ENCODE results near the gene TIPRL.
"Not testable (repeated sequence)": the region's sequence is repeated elsewhere in the genome, so short reads cannot be mapped to it uniquely, and the experiment has no call there.

The TIPRL gene

DNA sequence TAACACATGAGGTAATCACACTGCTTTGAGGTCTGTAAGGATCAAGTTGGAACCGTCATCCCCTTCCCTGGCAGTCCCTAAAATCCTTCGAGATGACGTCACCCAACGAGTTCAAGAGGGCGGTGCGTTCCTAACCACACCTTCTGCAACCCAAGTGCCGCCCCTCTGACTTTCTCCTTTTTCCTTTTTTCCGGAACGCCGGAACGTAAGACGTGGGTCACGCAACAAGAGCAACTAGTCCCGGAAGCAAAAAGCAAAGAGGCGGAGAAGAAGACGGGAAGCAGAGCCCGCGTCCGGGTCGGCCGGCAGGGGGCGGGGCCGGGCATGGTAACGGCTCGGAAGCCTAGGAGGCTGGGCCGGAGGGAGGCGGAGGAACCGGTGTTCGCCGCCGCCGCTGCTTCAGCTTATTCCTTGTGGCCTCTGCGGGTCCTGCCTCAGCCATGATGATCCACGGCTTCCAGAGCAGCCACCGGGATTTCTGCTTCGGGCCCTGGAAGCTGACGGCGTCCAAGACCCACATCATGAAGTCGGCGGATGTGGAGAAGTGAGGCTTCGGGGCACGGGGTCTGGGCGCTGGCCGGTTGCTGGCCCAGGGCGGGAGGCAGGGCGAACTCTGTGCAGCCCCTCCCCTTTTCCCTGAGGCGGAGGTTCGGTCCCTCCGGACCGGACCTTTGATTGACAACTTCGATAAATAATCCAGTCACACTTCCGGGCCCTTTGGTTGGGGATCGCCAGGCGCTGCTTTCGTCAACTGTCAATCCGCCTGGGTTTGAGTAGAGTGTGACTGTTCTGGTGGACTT is at the start of gene TIPRL:
TIPRL (plus strand) TSS at position 325 of the 800 bp plus-strand sequence; CDS start at position 441, 116 bp downstream.
- DNase-seq: peak; percentile 97

DNA sequence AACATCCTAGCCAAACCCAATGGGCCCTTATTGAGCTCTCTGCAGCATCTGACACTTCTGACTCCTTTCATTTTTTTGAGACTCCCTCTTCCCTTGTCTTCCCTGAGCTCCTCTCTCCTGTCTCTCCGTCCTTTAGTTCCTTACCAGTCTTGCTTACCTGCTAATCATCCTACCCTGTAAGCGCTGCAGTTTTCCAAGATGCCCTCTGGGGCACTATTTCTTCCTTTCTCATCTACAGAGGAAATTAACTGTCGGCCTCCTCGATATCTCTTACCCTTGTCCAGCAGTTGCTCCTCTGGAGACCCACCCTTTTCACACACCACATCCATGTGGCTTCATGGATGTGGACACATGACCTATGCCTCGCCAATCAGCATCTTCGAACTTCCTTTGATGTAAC is 48.8 kb upstream of the TIPRL start:
- DNase-seq: no peak

DNA sequence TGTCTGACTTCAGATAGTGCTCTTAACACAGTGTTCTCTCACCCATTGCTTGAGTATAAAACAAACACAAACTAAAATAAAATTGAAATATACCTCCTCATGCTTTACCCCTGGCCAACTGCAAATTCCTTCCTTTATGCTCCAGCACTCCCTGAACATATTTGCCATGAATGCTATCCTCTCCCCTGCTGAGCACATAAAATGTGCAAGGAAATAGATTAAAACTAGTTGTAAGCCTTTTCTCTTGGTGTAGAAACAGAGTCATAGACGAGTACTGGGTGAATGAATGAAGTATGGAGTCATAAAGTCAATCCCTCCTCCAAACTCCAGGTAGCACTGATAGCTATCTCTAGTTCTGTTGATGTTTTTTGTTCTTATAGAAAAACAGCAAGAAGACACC is 44.6 kb upstream of the TIPRL start:
- DNase-seq: no peak

DNA sequence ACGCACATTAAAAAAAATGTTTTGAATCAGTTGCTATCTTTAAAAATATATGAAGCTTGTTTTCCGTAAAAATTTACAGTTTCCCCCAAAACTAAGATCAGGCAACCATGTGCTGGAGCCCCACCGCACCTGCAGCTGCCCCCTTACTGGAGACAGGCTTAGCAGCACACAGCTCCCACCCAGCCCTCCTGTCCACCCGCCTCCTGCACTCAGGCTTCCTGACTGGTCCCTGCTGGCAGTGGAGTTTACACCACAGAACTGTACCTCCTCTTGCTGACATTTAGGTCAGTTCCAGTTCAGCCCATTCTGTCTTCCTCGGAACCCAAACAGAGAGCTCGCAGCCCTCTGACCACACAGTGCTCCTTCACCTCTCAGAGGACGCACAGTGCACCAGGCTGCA is 44.1 kb upstream of the TIPRL start:
- no peak for DNase-seq

DNA sequence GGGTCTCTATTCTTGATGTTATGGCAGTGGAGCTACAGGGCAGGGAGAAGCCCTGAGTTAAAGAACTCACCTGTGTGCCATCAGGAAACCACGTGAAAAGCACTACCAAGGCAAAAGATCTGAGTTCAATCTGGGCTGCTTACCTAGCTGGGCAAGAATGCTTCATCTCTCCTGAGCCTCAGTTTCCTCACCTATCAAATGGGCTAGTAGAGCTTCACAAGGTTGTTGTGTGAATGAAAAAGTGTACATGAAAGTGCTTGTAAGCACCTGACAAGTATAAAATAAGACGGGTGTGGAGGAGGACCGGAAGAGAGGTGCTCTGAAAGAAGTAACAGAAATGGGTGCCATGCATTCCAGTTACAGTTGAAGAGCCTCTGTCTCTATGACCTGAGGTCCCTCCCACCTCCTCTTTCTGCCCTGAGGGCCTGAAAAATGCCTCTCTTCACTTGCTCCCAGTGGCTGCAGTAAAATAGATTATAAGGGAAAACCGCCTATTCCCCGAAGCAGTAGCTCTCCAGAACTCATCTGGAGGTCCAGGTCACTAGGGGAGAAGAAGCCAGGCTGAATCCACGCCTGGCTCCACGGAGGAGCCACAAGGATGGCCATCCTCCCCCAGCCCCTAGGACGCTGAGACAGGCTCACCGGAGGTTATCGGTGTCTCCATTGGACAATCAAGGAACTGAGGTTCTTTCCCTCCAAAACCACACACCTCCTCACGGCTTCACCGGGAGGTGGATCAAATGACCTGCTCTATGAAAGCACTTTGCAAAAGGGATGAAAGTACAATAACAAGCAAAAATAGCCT is 43.4 kb upstream of the TIPRL start:
- no peak for DNase-seq

DNA sequence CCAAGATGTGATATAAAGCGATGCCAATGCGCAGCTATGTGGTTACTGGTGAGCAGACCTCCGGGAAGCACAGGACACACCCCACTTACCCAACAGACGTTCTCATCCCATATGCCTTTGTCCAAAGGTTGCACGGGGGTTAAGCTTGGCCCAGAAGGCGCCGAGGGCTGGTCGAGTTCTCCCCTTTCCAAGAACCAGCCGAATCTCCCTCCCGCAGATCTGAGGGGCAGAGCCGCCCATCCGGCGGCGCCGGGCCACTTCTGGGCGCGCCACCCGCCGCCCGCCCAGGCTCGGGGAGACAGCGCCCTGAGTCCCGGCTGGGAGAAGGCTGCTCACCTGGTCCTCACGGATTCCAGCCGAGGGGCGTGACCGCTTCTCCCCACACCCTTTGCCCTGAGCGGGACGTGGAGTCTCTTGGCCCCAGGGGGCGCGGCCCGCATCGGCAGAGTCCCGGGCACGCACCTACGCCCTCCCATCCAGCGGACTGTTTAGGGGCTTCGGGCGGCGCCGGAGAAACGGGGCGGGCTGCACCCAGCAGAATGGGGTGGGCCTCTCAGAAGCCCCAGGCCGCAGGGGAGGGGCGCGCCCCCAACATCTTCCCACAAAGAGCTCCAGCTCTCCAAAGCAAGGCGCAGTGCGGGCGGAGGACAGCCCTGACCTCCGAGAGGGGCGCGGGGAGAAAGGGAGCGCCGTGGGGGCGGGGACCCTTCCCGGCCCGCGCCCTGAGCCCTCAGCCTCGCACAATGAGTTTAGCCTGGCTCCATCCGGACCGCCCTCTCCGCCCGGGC is 42.6 kb upstream of the TIPRL start:
- peak in 1 of 2 experiments; percentile 39 for DNase-seq

DNA sequence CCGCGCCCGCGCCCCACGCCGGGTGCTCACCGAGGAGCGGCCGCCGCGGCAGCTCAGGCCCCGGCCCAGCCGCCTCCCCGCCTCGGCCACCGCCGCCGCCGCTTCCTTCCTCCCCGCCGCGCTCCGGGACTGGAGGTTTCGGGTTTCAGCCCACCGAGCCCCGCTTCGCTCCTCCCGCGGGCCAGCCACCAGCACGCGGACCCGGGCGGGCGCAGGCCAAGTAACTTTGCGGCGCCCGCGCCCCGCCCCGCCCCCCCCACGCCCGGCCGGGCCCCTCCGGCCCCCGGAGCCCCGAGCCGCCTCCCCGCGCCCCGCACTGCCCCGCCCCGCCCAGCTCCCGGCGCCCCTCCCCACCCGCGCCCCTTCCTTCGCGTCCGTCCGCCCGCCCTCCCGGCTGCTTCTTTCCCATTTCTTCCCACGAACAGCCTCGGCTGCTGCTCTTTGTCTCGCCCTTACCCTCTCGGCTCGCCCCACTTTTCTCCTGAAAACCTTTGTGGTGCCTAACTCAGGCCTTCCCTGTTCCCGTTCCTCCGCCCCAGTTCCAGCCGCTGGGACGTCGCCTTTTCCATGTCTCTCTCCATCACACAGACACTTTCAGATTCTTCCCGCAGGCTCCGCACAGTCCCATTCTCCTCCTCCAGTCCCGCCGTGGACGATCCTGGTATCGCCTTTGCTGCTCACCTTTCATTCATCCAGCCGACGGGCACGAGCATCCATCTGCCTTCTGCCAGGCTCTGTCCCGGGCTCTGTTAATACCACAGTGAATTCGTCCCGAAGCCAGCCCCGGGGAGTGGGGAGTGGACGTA is 41.9 kb upstream of the TIPRL start, which contains the start of gene GPR161:
GPR161 (minus strand) TSS at position 222 of the 806 bp plus-strand sequence. CDS start 32,080 bp downstream, outside the sequence.
- peak; percentile 48 to 63 for DNase-seq

DNA sequence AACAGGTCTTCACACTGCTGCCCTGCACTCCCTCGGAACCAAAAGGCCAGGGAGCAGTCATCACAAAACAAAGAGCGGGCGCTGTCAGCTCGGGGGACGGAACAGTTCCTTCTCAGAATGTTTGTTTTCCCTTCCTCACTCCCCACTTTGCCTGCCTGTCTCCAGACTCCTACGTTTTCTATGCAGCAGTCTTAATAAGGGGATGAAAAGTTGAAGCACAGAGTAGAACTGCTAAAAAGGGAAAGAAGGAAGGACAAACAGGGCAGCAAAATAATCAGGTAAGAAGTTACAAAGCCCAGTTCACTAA is 41.3 kb upstream of the TIPRL start:
- no peak for DNase-seq

DNA sequence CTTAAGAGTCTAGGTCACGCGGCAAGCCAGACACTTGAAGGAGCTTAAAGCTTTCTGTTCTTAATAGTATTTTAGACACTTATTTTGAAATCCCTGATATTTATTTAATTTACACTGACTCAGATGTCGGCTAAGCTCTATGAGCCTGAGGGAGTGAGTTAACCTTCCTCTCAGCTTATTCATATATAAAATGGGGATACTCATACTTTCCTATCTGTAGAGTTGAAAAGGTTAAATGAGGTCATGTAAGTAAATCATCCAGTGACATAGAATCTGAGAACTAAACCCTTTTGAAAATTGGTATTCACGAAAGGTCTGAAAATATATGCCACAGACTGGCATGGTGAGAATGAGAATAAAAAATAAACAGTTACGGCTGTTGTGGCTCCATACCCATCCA is 40.6 kb upstream of the TIPRL start:
- DNase-seq: peak in 1 of 2 experiments; percentile 50

DNA sequence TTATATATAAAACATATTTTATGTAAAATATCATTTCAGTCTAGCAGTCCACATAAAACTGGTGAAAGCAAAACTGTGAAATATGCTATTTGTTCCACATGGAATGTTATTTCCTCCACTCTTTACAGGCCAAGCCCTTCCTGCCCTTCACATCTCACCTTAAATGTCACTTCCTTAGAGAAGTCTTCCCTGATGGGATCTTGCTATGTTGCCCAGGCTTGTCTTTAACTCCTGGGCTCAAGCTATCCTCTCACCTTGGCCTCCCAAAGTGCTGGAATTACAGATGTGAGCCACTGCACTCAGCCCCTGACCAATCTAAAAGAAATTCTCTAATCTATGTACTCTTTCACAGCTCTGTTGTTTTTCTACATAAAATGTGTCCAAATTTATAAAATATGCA is 39.7 kb upstream of the TIPRL start:
- DNase-seq: no peak

DNA sequence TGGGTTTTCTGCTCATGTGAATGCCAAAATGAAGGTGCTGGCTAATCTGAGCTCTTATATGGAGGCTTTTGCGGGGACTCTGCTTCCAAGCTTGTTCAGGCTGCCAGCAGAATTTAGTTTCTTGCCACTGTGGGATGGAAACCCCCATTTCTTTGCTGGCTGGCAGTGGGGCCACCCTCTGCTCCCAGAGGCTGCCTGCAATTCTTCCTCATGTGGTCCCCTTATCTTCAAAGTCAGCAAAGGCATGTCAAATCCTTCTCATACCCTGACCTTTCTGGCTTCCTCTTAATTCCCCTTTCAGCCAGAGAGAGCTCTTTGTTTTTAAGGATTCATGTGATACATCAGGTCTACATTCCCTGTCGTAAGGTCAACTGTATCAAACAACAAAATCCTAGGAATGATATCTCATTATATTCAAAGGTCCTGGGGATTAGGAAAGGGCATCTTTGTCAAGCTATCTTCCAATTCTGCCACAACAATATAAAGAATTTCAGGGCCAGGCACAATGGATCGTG is 36.8 kb upstream of the TIPRL start:
- DNase-seq: no peak

DNA sequence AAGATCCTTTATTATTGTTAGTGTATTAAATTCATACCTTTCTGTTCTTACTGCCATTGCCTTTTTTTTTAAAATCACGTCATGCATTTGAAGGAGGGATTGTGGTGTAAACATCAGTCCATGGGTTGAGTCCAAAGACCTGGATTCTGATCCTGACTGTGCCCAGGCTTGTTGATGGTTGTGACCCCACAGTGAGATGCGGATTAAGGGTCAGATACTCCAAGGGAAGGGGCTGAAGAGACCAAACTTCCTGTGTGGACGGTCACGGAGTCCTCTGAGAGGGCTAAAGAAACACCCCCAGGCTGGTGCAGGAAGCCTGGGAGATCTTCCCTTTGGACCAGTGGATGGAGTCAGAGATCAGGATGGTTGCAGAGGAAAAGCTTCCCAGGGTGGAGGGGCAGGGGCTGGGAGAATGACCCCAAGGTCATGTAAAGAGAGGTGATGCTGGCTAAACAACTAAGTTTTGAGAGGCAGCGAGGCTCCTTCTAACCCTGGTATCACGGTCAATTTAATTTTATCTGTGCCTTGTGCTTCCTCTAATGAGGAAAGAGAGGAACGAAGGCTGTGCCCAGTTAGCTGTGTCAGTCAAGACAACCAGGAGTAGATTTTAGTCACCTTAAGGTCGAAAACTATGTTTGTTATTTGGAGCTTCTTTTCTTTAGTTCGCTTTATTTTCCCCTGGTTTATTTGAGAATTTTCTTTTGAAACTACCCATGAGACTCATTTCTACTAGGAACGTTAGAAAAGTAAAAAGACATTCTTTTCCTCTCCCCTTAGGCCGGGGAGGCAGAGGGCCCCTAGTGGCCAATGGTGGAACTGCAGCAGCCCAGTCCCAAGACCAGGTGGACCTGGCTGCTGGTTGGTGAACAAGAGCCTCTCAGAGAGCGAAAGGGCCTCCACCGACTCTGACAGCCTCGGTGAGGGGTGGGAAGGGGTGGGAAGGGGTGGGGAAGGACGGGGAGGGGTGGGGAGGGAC is 33.3 kb upstream of the TIPRL start:
- peak; percentile 11 to 73 for DNase-seq

DNA sequence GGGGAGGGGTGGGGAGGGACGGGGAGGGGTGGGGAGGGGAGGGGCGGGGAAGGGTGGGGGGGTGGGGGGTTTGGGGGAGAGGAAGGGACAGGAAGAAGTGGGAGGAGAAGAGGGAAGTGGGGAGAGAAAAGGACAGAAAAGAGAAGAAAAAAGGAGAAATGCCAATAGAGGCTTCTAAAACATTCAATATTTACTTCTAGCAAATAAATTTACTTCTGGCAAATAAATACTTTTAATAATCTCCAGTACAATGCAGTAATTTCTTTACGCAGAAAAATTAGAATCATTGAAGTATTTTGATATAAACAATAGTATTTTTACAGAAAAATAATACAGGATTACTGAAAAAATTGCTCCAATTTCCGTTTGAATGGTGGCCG is 32.6 kb upstream of the TIPRL start:
- no peak for DNase-seq

DNA sequence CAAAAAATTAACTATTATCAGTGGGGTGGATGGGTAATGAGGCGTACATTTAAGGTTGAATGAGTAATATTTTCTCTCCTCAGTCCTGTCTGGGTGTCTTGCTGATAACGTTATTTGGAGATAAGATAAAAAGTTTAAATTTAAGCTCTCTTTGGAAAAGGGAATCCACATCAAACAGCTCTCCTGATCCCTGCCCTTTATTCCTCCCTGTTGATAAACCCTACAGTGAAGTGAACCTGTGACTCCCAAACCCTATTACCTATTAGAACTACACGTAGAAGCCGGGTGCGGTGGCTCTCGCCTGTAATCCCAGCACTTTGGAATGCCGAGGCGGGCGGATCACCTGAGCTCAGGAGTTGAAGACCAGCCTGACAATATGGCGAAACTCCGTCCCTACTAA is 32.1 kb upstream of the TIPRL start:
- no peak for DNase-seq

DNA sequence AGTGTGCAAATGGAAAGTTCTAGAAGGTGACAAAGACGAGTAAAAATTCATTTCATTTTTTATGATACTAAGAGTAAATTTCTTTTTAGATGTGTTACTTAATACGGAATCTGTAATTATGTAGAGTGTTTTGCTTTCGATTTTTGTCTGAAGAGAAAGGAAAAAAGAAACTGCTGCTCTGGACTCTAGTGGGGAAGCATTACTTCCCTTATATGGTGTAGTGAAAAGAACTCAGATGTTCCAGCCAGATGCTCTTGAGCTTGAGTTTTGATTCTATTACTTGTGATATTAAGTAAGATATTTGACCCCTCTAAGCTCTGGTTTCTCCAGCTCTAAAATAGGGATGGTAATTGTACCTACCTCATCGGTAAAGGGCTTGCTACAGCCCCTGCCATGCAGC is 29.8 kb upstream of the TIPRL start:
- peak in 1 of 2 experiments; percentile 65 for DNase-seq

DNA sequence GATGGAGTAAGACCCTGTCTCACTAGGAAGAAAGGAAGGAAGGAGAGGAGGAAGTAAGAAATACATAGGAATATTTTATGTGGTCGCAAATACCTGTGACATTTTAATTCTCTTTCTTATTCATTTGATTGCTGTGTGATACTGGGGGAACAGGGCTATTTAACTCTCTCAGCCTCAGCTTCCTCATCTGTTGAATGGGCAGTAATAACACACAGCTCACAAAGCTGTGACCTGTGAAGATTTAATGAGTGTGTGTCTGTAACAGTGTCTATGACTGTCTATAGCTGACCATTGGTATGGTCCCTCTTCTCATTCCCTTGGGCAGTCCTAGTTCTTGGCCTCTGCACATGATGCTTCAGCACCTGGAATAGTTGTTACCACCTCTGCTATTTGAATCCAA is 28.5 kb upstream of the TIPRL start:
- no peak for DNase-seq

DNA sequence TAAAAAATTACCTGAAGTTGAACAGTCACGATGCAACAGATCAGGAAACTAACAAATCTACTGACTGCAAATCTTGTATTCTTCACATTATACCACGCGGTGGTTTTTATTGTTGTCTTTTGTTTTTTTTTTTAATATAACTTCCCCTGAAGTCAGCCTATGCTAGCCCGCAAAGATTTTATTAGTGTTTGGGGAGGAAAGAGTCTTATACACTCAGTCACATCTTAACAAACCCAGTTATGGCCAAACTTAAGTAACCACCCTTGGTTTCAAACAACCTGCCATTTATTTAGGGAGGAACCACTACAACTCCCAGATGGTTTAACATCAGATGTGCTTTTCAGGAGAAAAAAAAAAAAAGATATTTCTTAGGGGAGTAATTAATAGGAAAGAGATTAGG is 26.8 kb upstream of the TIPRL start:
- no peak for DNase-seq

DNA sequence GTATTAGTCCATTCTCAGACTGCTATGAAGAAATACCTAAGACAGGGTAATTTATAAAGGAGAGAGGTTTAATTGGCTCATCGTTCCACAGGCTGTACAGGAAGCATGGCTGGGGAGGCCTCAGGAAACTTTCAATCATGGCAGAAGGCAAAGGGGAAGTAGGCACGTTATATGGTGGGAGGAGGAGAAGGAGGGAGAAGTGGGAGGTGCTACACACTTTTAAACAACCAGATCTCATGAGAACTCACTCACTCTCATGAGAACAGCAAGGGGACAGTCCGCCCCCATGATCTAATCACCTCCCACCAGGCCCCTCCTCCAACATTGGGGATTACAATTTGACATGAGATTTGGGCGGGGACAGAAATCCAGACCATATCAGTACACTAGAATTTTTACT is 24.1 kb upstream of the TIPRL start:
- not testable (repeated sequence) for DNase-seq

DNA sequence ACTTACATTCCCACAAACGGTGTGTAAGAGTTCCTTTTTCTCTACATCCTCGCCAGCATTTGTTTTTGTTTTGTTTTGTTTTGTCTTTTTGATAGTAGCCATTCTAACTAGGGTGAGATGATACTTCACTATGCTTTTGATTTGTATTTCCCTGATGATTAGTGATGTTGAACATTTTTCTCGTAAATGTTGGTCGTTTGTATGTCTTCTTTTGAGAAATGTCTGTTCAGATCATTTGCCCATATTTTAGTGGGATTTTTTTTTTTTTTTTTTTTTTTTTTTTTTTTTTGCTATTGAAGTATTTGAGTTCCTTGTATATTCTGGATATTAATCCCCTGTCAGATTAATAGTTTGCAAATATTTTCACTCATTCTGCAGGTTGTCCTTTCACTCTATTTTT is 22.9 kb upstream of the TIPRL start:
- DNase-seq: no peak

DNA sequence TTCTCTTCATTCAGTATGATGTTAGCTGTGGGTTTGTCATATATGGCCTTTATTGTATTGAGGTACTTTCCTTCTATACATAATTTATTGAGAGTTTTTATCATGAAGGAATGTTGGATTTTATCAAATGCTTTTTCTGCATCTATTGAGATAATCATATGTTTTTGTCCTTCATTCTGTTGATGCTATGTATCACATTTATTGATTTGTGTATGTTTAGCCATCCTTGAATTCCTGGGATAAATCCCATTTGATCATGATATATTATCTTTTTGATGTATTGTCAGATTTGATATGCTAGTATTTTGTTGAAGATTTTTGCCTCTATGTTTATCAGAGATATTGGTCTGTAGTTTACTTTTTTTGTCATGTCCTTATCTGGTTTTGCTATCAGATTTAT is 21.1 kb upstream of the TIPRL start:
- no peak for DNase-seq

DNA sequence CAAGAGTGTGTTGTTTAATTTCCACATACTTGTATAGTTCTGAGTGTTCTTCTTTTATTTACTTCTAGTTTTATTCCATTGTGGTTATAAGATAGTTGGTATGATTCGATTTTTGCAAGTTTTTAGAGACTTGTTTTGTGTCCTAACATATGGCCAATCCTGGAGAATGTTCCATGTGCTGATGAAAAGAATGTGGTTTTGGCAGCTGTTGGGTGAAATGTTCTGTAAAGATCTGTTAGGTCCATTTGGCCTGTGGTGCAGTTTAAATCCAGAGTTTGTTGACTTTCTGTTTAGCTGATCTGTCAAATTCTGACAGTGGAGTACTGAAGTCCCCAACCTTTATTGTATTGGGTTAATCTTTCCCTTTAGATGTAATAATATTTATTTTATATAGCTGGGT is 19.5 kb upstream of the TIPRL start:
- DNase-seq: no peak

All from NCI-H524 (cell line).